SK-N-SH (cell line): ENCODE results near the gene SND1.

Source experiments
- CTCF ChIP-seq: fragments of 200-600 bp; sonication (generic); IDR thresholded peaks from 2 replicates; pipeline ENCODE4 v1.6.1; 2017; ENCODE audit warnings: antibody characterized with exemption, mild to moderate bottlenecking, moderate library complexity
- ELF1 ChIP-seq: IDR thresholded peaks from 2 replicates; pipeline ENCODE4 v1.4.0; 2012
- EP300 ChIP-seq, 2 experiments: IDR thresholded peaks; 2 replicates each; pipeline versions ENCODE4 v1.4.0 to v1.6.1; 2012; ENCODE audit warnings: borderline replicate concordance in 1 of 2, low read depth in 1 of 2, low read length in 1 of 2
- NRF1 ChIP-seq: IDR thresholded peaks from 2 replicates; pipeline ENCODE4 v1.6.1; 2012; ENCODE audit warnings: low read depth, mild to moderate bottlenecking, low read length
- POLR2AphosphoS5 ChIP-seq: IDR thresholded peaks from 2 replicates; pipeline ENCODE4 v1.6.1; 2012; ENCODE audit warnings: low read depth, low read length
- ZBTB33 ChIP-seq: IDR thresholded peaks from 2 replicates; pipeline ENCODE4 v1.4.0; 2012; ENCODE audit warnings: low read depth, borderline replicate concordance

- TF ChIP-seq ZBTB33 (no peak), CTCF (no peak), POLR2AphosphoS5 (no peak), NRF1 (no peak), EP300 (IDR thresholded peaks at IDR 0.05; ENCODE audit: borderline replicate concordance in 1 of 2, low read depth in 1 of 2, low read length in 1 of 2) (no peak; a peak in 1 of 4 replicates), ELF1 (no peak)
These were observed 366.2 kb downstream of the SND1 start for GRCh38 chr7:128017862-128018845.
